DND-41 (cell line): ENCODE results near the gene ARIH1.

ENCODE experiments used
- EZH2 ChIP-seq: IDR thresholded peaks from 3 replicates; pipeline ENCODE4 v1.6.1; 2012; ENCODE audit warnings: borderline replicate concordance, low read depth, mild to moderate bottlenecking, moderate library complexity, low read length, inconsistent platforms; ENCODE audit not compliant: severe bottlenecking
- TF ChIP-seq, protein P1 (sequence below): IDR thresholded peaks from 2 replicates; pipeline ENCODE4 v1.5.1; 2012; ENCODE audit warnings: borderline replicate concordance, low read length, moderate library complexity, mild to moderate bottlenecking; ENCODE audit not compliant: poor library complexity, severe bottlenecking; ENCODE audit errors: extremely low read depth

DNA sequence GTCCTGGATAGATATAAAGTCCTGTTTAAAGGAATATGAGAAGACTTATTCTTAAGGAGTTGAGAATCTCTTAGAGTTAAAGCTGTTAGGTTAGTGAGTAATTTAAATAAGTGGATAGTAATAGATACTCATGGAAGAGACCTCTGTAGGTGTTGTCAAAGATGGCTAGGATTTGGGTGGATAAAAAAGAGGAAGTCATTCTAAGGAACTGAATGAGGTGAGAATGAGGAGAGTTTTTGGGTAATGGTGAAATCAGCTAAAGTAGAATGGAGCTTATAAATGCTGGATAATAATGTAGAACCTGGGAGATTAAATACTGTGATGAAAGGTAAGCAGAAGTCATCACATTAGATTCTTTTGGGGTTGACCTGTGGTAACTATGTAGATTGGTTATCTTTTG is 8.1 kb downstream of the ARIH1 start:
- TF ChIP-seq, protein P1, sequence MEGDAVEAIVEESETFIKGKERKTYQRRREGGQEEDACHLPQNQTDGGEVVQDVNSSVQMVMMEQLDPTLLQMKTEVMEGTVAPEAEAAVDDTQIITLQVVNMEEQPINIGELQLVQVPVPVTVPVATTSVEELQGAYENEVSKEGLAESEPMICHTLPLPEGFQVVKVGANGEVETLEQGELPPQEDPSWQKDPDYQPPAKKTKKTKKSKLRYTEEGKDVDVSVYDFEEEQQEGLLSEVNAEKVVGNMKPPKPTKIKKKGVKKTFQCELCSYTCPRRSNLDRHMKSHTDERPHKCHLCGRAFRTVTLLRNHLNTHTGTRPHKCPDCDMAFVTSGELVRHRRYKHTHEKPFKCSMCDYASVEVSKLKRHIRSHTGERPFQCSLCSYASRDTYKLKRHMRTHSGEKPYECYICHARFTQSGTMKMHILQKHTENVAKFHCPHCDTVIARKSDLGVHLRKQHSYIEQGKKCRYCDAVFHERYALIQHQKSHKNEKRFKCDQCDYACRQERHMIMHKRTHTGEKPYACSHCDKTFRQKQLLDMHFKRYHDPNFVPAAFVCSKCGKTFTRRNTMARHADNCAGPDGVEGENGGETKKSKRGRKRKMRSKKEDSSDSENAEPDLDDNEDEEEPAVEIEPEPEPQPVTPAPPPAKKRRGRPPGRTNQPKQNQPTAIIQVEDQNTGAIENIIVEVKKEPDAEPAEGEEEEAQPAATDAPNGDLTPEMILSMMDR: no peak
- TF ChIP-seq EZH2: no peak
